ENCODE data around the gene REXO1. TPM values are rescaled to one million over a fixed set of nuclear protein-coding genes. Genes with fewer than 3 reads are reported as not detected.

Gene REXO1
- total RNA-seq, 1 donor from 2014 or later: 34.0 TPM

- DNase-seq (ENCODE audit: low spot score): no peak
Measured at GRCh38 chr19:1851654-1852580, 3.6 kb upstream of the REXO1 start.

GRCh38 chr19:1850809-1851653 lies 2.7 kb upstream of the REXO1 start:
- DNase-seq (ENCODE audit: low spot score): no peak

GRCh38 chr19:1849886-1850398 lies 1.7 kb upstream of the REXO1 start:
- DNase-seq (ENCODE audit: low spot score): no peak

GRCh38 chr19:1849132-1849474 lies 820 bp upstream of the REXO1 start:
- no peak for DNase-seq (ENCODE audit: low spot score)

- DNase-seq (ENCODE audit: low spot score): no peak
Measured at GRCh38 chr19:1847684-1848398, 442 bp downstream of the REXO1 start.

- no peak for DNase-seq (ENCODE audit: low spot score)
Measured at GRCh38 chr19:1847348-1847683, 967 bp downstream of the REXO1 start.

GRCh38 chr19:1846517-1847204 lies 1.6 kb downstream of the REXO1 start:
- DNase-seq (ENCODE audit: low spot score): no peak

GRCh38 chr19:1845642-1846041 lies 2.6 kb downstream of the REXO1 start:
- DNase-seq (ENCODE audit: low spot score): no peak

- DNase-seq (ENCODE audit: low spot score): no peak
Measured at GRCh38 chr19:1845125-1845515, 3.2 kb downstream of the REXO1 start.

- no peak for DNase-seq (ENCODE audit: low spot score)
Measured at GRCh38 chr19:1844513-1845124, 3.7 kb downstream of the REXO1 start.

GRCh38 chr19:1843646-1844394 lies 4.5 kb downstream of the REXO1 start:
- DNase-seq (ENCODE audit: low spot score): no peak

- DNase-seq (ENCODE audit: low spot score): no peak
Measured at GRCh38 chr19:1843116-1843515, 5.2 kb downstream of the REXO1 start.

GRCh38 chr19:1841209-1841924 lies 6.9 kb downstream of the REXO1 start:
- DNase-seq (ENCODE audit: low spot score): no peak

GRCh38 chr19:1840541-1841115 lies 7.7 kb downstream of the REXO1 start:
- no peak for DNase-seq (ENCODE audit: low spot score)

GRCh38 chr19:1839658-1840540 lies 8.4 kb downstream of the REXO1 start:
- DNase-seq (ENCODE audit: low spot score): no peak

- DNase-seq (ENCODE audit: low spot score): no peak
Measured at GRCh38 chr19:1837625-1838105, 10.6 kb downstream of the REXO1 start.

- DNase-seq (ENCODE audit: low spot score): no peak
Measured at GRCh38 chr19:1837222-1837565, 11.1 kb downstream of the REXO1 start.

Data from mesenteric fat pad (tissue), 1 donor.